GM21717 (cell line): ENCODE results near the gene ADIRF.
"Not testable (repeated sequence)": the region's sequence is repeated elsewhere in the genome, so short reads cannot be mapped to it uniquely, and the experiment has no call there.

Experiments used
- ATAC-seq: cut with Tn5 transposase; IDR thresholded peaks from one replicate; pipeline ENCODE4 v1.9.1; 2021; ENCODE audit warnings: mild to moderate bottlenecking, moderate library complexity; ENCODE audit not compliant: unreplicated experiment

ADIRF gene

DNA sequence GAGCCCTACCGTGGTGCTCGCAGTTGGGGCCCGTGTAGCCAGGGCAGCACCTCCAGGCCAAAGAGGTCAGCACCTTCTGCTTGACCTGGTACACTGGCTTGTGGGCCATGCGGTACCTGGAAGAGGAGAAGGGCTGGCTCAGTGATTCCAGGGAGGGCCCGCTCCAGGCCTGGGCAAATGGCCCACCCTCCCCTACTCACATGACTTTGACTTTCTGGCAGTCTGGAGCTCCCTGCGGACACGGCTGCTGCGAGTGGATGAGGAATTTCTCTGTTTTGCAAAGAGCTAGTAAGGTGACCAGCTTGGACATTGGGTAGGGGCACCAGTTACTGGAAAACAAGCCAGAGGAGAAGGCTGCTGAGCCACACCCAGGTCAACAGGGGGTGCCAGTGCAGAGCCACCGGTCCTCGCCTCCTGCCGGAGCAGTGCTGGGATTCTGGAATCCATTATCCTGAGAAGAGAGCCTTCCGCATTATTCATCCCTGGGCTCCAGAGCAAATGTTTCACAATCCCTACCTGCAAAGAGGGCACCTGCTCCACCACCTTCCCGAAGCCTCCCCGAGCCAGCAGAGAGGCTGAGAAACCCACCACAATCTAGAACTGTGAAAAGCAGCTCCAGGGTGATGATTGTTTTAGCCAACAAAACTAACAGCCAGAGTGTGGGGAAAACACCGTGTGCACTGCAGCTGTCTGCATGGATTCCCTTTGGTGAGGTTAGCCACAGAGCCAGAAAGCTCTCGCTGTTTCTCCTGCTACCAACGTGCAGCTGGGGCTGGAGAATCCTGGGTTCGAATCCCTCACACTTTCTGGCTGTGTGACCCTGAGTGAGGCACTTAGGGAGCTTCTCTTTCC, 22.7 kb upstream of the ADIRF start:
- no peak for ATAC-seq

DNA sequence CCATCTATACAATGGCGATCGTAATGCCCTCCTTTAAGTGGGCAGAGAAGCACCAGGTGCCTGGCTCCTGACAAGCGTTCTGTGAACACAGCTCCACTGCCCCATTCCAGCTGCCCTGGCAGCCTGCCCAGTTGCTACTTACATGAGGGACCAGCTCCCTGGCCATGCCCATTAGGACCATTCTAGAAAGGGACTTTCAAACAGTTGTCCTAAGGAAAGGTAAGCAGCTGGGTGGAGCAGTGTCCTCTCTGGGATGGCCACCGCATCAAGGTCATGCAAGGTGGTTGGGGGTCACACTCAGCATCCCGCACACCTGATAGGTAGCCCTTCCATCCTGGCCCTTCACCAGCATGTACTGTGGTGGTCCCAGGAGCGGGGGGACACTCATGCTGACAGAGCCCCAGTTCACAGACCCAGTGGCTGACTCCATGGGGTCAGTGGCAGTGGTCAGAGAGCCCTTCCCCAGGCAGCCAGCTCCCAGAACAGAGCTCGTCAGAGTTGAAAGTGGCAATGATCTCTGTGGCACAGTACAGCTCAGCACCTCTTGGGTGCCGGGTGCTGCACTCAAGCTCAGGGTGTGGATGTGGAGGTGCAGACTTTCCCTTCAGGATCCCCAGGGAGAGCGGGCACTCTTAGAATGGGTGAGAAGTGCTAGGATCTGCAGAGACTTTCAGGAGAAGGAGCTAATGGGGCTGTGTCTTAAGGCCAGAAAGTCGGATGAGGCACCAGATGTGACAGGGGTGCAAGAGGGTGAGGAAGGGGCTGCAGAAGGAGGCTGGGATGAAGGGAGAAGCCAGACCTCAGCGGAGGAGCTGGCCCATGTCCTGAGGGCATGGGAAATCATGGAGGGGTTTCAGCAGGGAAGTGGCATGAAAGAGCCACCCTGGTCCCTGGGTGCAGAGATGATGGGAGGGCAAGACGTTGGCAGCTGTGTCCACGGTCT, 21.8 kb upstream of the ADIRF start:
- no peak for ATAC-seq

DNA sequence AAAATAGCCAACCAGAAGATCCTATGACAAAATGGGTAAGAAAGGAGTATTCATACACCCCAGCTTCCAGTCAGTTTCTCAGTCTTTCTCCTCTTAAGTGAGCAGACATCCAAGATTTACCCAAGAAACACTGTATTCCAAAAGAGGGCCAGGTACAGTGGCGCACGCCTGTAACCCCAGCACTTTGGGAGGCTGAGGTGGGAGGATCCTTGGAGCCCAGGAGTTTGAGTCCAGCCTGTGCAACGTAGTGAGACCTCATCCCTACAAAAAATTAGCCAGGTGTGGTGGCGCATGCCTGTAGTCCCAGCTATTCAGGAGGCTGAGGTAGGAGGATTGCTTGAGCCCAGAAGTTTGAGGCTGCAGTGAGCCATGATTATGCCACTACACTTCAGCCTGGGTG, 20.5 kb upstream of the ADIRF start:
- not testable (repeated sequence) for ATAC-seq

DNA sequence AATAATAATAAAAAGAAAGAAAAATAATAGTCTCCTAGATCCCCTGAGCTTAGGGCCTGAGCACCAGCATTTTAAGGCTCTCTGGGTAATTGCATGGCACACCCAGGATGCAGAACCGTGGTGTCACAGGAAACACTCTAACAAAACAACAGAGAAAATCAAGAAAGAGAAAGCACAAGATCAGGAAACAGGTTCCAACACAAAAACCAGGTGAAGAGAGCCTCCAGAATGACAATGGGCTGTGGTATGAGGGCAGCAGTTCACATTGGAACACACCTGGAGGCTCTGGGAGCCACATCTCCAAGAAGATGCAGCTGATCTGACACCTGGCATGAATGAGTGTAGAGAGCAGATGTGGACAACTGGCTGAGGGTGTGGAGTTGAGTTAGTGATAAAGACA, 17.9 kb upstream of the ADIRF start:
- no peak for ATAC-seq

DNA sequence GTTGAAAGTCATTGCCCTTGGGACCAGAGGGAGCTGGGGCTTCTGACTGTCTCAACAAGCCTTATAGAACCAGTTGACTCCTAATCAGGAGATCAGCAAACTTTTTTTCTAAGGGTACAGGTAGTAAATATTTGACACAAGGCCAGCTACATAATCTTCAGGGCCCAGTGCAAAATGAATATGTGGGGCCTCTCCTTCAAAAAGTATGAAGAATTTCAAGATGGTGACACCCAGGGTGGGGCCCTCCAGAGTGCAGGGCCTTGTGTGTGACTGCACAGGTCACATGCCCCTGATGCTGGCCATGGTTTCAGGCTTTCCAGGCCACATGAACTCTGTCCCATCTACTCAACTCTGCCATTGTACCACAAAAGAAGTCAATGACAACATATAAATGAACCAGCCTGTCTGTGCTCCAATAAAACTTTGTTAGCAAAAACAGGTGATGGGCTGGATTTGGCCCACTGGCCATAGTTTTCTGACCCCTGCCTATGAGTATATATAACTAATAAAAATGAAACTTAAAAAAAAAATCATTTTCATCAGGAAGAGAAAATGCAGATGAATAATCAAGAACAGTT, 17.0 kb upstream of the ADIRF start:
- no peak for ATAC-seq

DNA sequence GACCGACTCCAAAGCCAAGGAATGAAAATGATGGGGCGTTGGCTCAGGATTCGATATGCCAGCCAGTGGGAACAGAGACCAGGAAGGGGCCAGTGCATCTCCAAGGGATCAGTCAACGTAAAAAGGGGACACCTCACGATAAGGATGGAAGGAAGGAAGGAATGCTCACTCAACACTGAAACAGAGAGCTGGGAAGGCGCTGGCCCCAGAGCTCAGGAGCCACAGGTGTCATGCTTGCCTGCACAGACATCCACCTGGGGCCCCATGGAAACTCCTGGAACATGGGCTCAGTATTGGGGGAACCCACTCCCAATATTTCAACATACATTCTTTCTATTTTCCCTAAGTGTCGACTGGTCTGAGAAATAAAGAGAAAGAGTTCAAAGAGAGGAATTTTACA, 16.2 kb upstream of the ADIRF start:
- no peak for ATAC-seq

DNA sequence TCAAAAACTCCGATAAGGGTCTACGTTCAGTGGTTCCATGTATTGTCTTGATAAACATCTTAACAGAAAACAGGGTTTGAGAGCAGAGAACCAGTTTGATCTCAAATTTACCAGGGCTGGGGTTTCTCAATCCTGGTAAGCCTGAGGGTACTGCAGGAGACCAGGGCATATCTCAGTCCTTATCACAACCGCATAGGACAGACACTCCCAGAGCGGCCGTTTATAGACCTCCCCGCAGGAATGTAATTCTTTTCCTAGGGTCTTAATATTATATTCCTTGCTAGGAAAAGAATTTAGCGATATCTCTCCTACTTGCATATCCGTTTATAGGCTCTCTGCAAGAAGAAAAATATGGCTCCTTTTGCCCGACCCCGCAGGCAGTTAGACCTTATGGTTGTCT, 15.6 kb upstream of the ADIRF start:
- not testable (repeated sequence) for ATAC-seq

DNA sequence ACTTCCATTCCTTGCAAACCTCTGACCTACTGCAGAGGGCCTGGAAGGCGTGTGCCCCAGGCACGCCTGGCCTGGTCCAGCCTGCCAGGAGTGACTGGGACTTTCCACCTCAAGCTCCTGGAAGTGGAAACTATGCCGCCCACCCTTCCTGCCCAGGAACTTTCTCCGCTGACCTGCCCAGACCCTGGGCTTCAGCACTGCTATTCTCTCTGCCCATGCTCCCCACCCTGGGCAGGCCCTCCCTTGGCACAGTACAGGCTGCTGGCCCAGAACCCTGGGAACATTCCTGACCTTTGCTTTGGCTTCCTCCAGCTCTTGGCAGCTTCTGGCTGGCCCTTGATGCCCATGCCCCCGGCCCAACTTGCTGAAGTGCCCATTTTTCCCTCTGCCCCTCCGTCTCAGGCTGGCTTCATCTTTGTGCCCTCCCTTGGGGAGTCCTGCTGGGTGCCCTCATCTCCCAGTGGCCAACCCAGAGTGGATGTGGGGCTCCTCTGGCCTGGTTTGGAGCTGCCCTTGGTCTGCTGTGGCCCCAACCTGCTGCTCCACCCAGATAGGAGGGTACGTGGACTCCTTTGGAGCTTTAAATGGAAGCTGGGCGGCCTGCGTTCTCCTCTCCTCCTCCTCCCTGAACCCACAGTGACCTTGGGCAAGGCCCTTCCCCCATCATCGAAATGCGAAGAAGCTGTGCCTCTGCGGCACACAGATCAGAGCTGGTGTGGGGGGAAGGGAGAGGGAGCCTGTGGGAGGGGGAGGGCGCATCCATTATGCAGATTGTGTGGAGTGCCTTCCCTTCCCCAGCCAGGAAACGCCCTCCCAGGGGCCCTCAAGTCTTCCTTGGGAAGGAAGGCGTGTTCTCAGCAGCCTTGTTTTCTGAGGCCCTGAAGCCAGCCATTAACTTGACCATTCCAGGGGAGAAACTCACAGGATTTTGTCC, 14.3 kb upstream of the ADIRF start:
- ATAC-seq, result no peak

DNA sequence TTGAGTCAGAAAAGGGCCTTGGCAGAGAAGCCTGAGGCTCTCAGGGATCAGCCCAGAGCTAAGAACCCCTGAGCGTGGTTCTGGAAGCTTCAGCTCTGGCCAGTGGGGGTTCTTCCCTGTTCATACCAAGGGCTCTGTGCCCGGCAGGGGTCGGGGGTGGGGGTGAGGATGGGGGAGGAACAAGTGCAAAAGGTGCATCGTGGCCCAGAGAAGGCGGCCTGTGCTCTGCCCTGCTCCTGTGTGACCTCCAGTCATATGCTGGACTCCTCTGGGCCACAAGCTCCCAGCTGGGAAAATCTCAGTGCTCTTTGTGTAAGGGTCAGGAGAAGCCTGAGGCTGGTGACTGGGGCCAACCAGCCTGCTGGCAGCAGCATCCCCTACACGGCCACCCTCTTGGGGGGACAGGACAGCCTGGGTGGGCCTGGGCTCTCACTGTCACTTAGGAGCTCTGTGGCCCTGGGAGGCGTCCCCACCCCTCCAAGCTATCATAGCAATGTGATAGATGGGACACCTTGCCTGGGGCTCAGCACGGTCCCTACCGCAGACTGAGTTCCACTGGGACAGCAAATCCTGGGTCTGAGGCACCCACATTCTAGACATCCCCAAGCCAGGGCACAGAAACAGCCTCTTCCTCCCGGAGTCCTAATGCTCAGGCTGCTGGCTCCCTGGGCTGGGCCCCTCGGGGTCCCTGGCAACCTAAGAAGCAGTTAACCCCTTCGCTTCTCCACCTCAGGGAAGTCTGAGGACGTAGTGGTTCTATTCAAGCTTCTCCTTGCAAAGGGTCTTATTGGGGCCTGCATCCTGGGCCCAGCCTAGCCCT, 13.4 kb upstream of the ADIRF start:
- no peak for ATAC-seq

DNA sequence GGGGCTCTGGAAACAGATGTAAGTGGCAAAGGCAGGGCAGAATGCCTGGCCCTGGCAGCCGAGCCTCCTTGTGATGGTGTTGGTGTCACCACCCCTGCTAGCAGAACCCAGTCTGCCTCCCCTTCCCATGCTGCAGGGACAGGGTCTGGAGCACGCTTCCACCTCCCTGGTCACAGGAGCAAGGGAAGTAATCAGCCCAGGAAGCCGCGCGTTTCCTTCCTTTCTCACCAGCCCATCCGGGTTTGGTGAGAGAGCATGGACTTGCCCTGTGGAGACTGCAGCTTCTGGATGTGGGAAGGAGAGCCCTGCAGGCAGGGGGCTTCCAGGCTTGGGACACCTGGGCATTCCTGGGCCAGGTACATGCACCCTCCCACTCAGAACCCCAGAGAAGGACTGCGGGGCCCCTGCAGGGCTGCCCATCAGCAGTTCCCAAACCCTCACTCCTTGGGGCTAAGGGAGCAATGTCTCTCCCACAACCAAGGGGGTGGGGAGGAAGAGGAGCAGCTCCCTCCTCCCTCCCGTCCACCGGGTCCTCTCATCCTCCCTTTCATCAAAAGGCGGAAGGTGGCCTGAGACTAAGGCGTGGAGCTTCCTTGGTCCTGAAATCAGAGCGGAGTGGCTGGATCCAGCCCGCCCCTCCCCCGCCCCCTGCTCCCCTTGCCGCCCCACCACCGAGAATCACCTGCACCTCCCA, 12.6 kb upstream of the ADIRF start:
- ATAC-seq, result no peak

DNA sequence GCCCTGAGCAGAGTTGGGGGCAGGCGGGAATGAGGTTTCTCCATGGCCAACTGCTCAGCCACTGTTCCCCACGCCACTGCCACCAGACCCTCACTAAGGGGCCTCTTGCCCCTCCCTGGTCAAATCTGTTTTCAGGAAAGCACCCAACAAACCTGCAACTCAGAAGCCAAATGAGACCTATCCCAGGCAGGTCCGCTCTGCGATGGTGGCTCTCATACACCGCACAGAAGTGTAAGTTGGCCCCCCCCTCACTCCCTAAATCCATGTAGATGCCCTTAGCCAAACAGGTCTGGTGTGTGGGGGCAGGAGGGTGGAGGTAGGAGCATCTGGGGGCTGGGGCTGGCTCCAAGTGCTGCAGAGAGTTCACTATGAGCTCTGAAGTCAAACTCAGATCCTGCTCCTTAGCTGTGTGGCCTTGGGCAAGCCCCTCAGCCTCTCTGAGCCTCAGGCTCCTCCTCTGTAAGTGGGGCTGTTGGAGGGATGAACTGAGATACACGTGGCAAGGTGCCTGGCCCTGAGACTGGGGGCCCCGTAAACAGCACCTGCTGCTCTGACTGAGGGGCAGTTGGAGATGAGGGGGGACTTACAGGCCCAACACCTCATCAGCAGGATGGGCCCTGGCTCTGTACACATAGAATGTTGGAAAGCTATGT, 12.0 kb upstream of the ADIRF start:
- no peak for ATAC-seq

DNA sequence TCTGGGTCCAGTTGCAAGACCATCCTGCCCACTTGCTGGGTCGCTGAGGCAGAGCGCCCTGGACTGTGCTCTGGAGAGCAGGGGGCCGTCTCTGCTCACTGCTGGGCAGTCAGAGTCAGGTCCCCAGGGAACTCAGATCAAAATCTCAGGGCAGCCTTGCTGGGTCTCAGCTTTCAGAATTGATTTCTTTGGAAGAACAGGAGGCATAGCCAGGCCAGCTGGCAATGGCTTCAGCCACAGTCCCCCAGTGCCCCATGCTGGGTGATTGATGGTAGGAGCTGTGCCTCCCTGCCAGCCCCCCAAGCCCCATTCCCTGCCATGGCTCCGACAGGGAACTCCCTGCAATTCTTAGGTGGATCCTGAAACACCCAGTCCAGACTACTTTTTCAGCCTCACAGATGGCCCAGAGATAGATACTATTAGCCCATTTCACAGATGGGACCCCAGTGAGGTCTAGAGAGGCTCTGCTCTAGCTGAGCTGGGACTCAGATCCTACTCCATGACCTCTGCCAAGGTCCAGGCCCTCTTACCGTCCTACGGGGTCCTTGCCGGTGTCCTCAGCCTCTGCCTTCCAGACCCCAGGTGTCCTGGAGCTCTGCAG, 11.3 kb upstream of the ADIRF start:
- ATAC-seq, result no peak

DNA sequence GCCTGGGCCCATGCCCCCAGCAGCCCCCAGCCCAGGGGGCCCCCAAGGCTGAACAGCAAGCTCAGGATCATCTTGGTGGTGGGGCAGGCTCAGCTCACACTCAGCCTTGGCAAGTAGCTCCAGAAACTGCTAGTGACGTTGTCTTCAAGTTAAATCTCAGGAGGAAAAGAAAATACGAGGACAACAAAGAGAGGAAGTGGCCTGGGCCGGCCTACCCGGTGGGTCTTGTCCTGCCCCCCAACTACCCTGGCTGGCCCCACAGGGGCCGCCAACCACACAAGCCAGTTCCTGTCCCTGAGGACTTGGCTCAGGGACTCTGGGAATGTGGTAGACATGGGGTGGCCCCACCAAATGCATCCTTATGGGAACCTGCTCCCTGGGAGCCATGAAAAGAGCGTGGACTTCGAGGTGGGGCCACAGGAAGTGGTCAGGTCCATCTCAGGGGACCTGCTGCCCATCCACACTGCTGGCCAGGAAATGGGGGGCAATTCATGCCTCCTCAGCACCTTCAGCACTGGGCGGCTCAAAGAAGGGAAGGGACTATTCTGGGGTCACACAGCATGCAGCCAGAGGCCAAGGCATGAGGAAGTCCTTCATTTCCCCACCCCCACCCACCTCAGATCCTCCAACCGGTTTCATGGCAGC, 10.7 kb upstream of the ADIRF start, which contains the start of gene MMRN2:
TSS of gene MMRN2 (minus strand) at position 145 of the 645 bp plus-strand sequence. CDS start at position 71, 74 bp downstream.
- no peak for ATAC-seq

DNA sequence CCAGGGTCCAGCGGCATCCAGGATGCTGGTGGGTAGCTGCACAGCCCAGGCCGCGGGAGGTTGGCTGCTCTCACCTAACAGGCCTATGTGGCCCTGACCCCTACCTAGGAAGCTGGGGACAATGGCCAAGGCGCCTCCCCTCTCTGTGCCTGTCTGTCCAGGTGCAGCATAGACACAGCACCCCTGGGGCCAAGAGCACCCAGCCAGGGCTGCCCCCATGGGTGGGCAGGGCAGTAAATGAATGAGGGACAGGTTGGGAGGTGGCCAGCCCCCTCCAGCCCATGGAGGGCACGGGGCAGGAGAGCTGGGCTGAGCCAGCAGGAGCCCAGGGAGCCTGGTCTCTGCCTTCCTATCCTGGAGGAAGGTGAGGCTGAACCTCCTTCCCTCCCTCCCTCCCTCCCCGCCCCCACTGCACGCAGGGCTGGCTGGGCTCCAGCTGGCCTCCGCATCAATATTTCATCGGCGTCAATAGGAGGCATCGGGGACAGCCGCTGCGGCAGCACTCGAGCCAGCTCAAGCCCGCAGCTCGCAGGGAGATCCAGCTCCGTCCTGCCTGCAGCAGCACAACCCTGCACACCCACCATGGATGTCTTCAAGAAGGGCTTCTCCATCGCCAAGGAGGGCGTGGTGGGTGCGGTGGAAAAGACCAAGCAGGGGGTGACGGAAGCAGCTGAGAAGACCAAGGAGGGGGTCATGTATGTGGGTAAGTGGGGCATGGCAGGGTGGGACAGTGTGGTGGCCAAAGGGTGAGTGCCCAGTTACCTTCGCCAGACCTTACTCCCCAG, 10.0 kb upstream of the ADIRF start, which contains the start of gene SNCG:
TSS of gene SNCG (plus strand) at position 484 of the 785 bp plus-strand sequence. CDS start at position 583, 99 bp downstream.
- ATAC-seq, result no peak

DNA sequence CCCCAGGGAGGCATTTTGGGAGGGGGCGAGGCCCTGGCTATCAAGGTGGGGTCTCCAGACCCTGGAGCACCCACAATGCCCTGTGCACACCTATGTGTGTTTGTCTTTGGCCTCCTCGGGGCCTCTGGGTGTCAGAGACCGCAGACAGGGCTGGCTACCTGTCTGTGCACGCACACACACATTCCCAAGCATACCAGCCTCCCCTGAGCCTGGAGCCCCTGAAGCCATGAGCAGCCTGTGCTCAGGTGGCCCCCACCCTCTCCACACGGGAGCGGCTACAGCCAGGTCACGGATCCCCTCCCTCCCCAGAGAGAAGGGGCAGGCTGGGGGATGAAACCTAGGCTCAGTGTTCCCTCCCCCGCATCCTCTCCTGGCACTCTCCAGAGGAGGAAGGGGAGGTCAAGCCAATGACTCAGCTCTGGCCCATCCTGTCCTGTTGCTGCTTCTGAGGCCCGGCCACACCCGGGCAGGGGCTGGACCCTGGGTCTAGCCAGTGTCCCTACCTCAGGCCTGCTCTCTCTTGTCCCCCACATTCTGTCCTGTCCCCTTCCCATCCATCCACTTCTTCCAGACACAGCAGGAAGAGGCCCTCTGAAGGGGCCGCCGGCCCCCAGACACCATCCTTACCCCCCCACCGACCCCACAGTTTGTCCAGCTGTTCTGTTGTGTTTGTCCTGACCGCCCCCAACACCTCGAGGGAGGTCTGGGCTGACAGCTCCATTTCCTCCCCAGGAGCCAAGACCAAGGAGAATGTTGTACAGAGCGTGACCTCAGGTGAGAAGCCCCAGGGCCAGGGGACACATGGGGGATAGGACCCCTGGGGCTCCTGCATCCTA, 9.2 kb upstream of the ADIRF start:
- ATAC-seq, result no peak

DNA sequence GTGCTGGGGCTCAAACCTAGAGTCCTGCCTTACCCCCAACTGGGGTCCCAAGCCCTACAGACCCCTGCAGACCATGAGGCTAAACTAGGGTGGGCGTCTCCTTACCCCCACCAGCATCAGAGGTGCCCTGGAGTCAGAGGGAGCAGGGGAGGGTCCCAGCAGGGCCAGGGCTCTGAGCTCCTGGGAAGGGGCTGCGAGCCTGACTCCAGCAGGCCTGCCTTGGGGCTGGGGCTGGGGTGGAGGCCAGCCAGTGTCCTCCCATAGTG, 8.6 kb upstream of the ADIRF start:
- ATAC-seq, result no peak
